Stimulated activated CD4-positive, alpha-beta T cell treated with anti-CD3 and anti-CD28 coated beads, Interleukin-4, amount 100 ng/mL, for 4 hours (primary cell): Measurements from ENCODE around the gene TMEM266.
"Not testable (repeated sequence)": the region's sequence is repeated elsewhere in the genome, so short reads cannot be mapped to it uniquely, and the experiment has no call there.

Experiments
- DNase-seq, 2 experiments: peaks; one replicate each; pipeline ENCODE4 v3.0.0-alpha.2; 2020

The TMEM266 gene

GRCh38 chr15:76059320-76060117 lies at the start of gene TMEM266:
TSS of gene TMEM266 (plus strand) at chr15:76059985. CDS start at chr15:76134264, 74,279 bp downstream.
- peak in 1 of 2 experiments; percentile 27 for DNase-seq

- DNase-seq = no peak
Measured at GRCh38 chr15:76010613-76011012, 49.2 kb upstream of the TMEM266 start.

GRCh38 chr15:76011627-76012551 lies 47.9 kb upstream of the TMEM266 start, which contains the start of gene NRG4:
TSS of gene NRG4 (minus strand) at chr15:76012424. CDS start at chr15:76011230, 1,194 bp downstream.
- no peak for DNase-seq

- DNase-seq = not testable (repeated sequence)
Measured at GRCh38 chr15:76013470-76013869, 46.3 kb upstream of the TMEM266 start.

GRCh38 chr15:76024021-76024768 lies 35.6 kb upstream of the TMEM266 start:
- DNase-seq = no peak

- no peak for DNase-seq
Measured at GRCh38 chr15:76032046-76032445, 27.7 kb upstream of the TMEM266 start.

GRCh38 chr15:76033438-76033837 lies 26.3 kb upstream of the TMEM266 start:
- DNase-seq = no peak

GRCh38 chr15:76034111-76034510 lies 25.7 kb upstream of the TMEM266 start:
- no peak for DNase-seq

- DNase-seq = no peak
Measured at GRCh38 chr15:76035593-76035992, 24.2 kb upstream of the TMEM266 start.

GRCh38 chr15:76038512-76038911 lies 21.3 kb upstream of the TMEM266 start:
- DNase-seq = no peak

- not testable (repeated sequence) for DNase-seq
Measured at GRCh38 chr15:76054201-76054600, 5.6 kb upstream of the TMEM266 start.

GRCh38 chr15:76056931-76057330 lies 2.9 kb upstream of the TMEM266 start:
- no peak for DNase-seq

GRCh38 chr15:76057332-76058000 lies 2.3 kb upstream of the TMEM266 start:
- peak; percentile 3 to 15 for DNase-seq

- DNase-seq = peak; percentile 6 to 27
Measured at GRCh38 chr15:76058714-76059319, 968 bp upstream of the TMEM266 start.

- peak in 1 of 2 experiments; percentile 3 for DNase-seq
Measured at GRCh38 chr15:76060118-76060989, 569 bp downstream of the TMEM266 start.

GRCh38 chr15:76061700-76062099 lies 1.9 kb downstream of the TMEM266 start:
- DNase-seq = no peak

- DNase-seq = no peak
Measured at GRCh38 chr15:76062286-76062685, 2.5 kb downstream of the TMEM266 start.

GRCh38 chr15:76064375-76064774 lies 4.6 kb downstream of the TMEM266 start:
- no peak for DNase-seq

- no peak for DNase-seq
Measured at GRCh38 chr15:76065245-76065644, 5.5 kb downstream of the TMEM266 start.

- DNase-seq = no peak
Measured at GRCh38 chr15:76065793-76066192, 6.0 kb downstream of the TMEM266 start.

- DNase-seq = no peak
Measured at GRCh38 chr15:76070192-76070591, 10.4 kb downstream of the TMEM266 start.
